GM23338 (cell line): ENCODE results near the gene MARK3.

ENCODE experiments used
- CREB1 ChIP-seq: fragments of 250-450 bp; sonication (Bioruptor Pico); IDR thresholded peaks from 2 replicates; pipeline ENCODE4 v1.5.0; 2020; ENCODE audit warnings: low read depth, mild to moderate bottlenecking, moderate library complexity
- CTCF ChIP-seq, 2 experiments: fragments of 200-600 bp in 1 of 2; sonication (generic) in 1 of 2; conservative IDR thresholded peaks; 2 replicates each; pipeline versions ENCODE4 v1.5.1 to v1.6.1; 2016 to 2017; ENCODE audit warnings: antibody characterized with exemption in 2 of 2, low read depth in 2 of 2, mild to moderate bottlenecking in 2 of 2, moderate library complexity in 1 of 2
- ETS1 ChIP-seq: IDR thresholded peaks from 2 replicates; pipeline ENCODE4 v1.6.1; 2016; ENCODE audit warnings: antibody characterized with exemption
- EZH2 ChIP-seq: fragments of 200-600 bp; sonication (generic); IDR thresholded peaks from one replicate; pipeline ENCODE4 v1.8.0; 2017; ENCODE audit warnings: antibody characterized with exemption, mild to moderate bottlenecking, low read depth; ENCODE audit not compliant: unreplicated experiment
- EZH2phosphoT487 ChIP-seq: fragments of 200-600 bp; sonication (generic); IDR thresholded peaks from one replicate; pipeline ENCODE4 v1.8.1; 2018; ENCODE audit warnings: antibody characterized with exemption; ENCODE audit not compliant: unreplicated experiment
- JUNB ChIP-seq: IDR thresholded peaks from one replicate; pipeline ENCODE4 v1.6.1; 2016; ENCODE audit warnings: antibody characterized with exemption; ENCODE audit not compliant: unreplicated experiment
- POLR2AphosphoS5 ChIP-seq: IDR thresholded peaks from 2 replicates; pipeline ENCODE4 v1.6.1; 2016; ENCODE audit warnings: antibody characterized with exemption, low read depth
- REST ChIP-seq: IDR thresholded peaks from one replicate; pipeline ENCODE4 v1.6.1; 2018; ENCODE audit warnings: antibody characterized with exemption; ENCODE audit not compliant: unreplicated experiment
- ZNF331 ChIP-seq: fragments of 250-450 bp; sonication (Bioruptor Pico); IDR thresholded peaks from 2 replicates; pipeline ENCODE4 v1.5.0; 2020; ENCODE audit warnings: low read depth, mild to moderate bottlenecking, moderate library complexity
- TF ChIP-seq, protein P1 (sequence below): fragments of 250-450 bp; sonication (Bioruptor Pico); IDR thresholded peaks from 2 replicates; pipeline ENCODE4 v1.5.0; 2020; ENCODE audit warnings: mild to moderate bottlenecking, moderate library complexity

DNA sequence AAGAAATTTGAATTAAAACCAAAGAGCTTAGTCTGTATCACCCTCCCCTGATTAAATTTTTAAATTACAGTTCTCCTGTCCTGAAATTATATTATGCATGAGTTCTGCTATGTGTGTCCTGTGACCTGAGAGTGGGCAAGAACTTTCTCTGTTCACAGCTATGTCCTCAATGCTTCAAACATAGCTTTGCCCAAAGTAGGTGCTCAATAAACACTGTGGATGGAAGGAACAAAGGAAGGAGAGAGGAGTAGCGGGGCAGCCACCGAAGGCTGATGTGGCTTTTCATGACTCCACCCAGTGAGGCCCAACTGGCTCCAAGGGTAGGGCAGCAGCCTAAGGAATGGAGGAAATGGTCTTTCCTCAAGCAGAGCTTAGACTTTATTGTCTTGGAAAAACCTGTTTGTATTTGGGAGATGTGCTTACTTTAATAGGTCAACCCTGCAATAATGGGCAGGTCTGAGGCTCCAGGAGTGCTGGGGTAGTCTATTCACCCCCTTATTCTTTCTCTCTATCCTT lies 7.6 kb upstream of the MARK3 start:
- no peak for TF ChIP-seq CTCF (conservative IDR thresholded peaks at IDR 0.05; ENCODE audit: low read depth in 2 of 2)
- TF ChIP-seq REST: no peak
- no peak for TF ChIP-seq CREB1
- no peak for TF ChIP-seq EZH2
- no peak for TF ChIP-seq EZH2phosphoT487
- no peak for TF ChIP-seq POLR2AphosphoS5
- TF ChIP-seq JUNB: no peak
- no peak for TF ChIP-seq ZNF331 (CRISPR knock-in tag)
- no peak for TF ChIP-seq ETS1
- TF ChIP-seq, protein P1, sequence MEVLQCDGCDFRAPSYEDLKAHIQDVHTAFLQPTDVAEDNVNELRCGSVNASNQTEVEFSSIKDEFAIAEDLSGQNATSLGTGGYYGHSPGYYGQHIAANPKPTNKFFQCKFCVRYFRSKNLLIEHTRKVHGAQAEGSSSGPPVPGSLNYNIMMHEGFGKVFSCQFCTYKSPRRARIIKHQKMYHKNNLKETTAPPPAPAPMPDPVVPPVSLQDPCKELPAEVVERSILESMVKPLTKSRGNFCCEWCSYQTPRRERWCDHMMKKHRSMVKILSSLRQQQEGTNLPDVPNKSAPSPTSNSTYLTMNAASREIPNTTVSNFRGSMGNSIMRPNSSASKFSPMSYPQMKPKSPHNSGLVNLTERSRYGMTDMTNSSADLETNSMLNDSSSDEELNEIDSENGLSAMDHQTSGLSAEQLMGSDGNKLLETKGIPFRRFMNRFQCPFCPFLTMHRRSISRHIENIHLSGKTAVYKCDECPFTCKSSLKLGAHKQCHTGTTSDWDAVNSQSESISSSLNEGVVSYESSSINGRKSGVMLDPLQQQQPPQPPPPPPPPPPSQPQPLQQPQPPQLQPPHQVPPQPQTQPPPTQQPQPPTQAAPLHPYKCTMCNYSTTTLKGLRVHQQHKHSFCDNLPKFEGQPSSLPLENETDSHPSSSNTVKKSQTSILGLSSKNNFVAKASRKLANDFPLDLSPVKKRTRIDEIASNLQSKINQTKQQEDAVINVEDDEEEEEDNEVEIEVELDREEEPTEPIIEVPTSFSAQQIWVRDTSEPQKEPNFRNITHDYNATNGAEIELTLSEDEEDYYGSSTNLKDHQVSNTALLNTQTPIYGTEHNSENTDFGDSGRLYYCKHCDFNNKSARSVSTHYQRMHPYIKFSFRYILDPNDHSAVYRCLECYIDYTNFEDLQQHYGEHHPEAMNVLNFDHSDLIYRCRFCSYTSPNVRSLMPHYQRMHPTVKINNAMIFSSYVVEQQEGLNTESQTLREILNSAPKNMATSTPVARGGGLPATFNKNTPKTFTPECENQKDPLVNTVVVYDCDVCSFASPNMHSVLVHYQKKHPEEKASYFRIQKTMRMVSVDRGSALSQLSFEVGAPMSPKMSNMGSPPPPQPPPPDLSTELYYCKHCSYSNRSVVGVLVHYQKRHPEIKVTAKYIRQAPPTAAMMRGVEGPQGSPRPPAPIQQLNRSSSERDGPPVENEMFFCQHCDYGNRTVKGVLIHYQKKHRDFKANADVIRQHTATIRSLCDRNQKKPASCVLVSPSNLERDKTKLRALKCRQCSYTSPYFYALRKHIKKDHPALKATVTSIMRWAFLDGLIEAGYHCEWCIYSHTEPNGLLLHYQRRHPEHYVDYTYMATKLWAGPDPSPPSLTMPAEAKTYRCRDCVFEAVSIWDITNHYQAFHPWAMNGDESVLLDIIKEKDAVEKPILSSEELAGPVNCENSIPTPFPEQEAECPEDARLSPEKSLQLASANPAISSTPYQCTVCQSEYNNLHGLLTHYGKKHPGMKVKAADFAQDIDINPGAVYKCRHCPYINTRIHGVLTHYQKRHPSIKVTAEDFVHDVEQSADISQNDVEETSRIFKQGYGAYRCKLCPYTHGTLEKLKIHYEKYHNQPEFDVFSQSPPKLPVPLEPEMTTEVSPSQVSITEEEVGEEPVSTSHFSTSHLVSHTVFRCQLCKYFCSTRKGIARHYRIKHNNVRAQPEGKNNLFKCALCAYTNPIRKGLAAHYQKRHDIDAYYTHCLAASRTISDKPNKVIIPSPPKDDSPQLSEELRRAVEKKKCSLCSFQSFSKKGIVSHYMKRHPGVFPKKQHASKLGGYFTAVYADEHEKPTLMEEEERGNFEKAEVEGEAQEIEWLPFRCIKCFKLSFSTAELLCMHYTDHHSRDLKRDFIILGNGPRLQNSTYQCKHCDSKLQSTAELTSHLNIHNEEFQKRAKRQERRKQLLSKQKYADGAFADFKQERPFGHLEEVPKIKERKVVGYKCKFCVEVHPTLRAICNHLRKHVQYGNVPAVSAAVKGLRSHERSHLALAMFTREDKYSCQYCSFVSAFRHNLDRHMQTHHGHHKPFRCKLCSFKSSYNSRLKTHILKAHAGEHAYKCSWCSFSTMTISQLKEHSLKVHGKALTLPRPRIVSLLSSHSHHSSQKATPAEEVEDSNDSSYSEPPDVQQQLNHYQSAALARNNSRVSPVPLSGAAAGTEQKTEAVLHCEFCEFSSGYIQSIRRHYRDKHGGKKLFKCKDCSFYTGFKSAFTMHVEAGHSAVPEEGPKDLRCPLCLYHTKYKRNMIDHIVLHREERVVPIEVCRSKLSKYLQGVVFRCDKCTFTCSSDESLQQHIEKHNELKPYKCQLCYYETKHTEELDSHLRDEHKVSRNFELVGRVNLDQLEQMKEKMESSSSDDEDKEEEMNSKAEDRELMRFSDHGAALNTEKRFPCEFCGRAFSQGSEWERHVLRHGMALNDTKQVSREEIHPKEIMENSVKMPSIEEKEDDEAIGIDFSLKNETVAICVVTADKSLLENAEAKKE (CRISPR knock-in tag): no peak
